ENCODE measurements around the gene PAX3. TPM values are rescaled to one million over a fixed set of nuclear protein-coding genes. Genes with fewer than 3 reads are reported as not detected.

Gene PAX3
- total and polyA plus RNA-seq, 9 of the 15 experiments (the other 6 are each of a cell fraction or from before 2014, with no cell fraction given): not detected

DNA sequence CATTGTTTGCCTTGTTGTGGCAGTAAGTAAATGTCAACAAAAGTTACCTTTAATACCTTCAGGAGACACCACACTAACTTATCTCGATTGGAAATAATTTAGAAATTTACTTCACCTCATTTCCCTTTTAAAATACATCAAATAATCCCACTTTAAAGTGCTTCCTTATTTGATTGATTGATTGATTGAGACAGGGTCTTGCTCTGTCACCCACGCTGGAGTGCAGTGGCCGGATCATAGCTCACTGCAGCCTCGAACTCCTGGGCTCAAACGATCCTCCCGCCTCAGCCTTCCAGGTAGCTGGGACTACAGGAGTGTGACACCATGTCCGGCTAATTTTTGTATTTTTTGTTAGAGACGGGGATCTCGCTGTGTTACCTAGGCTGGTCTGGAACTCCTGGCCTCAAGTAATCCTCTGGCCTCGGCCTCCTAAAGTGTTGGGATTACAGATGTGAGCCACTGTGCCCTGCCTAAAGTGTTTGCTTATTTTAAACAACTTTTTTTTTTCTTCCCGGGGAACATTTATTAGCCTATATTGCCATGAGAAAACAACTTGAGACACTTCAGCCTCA, 12.0 kb upstream of the PAX3 start:
- no peaks in the 10 kb centered on the region for H3K36me3 ChIP-seq (ENCODE audit: control insufficient read depth, insufficient read depth, low read length)
- no peaks in the 10 kb centered on the region; a peak in 1 of 5 replicates for H3K4me1 ChIP-seq (replicated peaks in 1 of 2; ENCODE audit: control insufficient read depth in 2 of 2, insufficient read depth in 2 of 2, low read length in 2 of 2)
- H3K9me3 ChIP-seq (replicated peaks; ENCODE audit: control insufficient read depth, insufficient read depth, low read depth, low read length): no peaks in the 10 kb centered on the region
- in situ Hi-C loops (cut with MboI): loop anchor here (25.0 kb wide), 1 partner anchor 251 kb away; no protein-coding TSS in a partner anchor
- FAIRE-seq (no peak), DNase-seq (ENCODE audit: extremely low read depth in 1 of 4, low spot score in 3 of 4) (no peak), ATAC-seq (no peak)
- H3K27me3 ChIP-seq (ENCODE audit: control insufficient read depth in 2 of 2, insufficient read depth in 2 of 2, low read length in 2 of 2): peaks cover 5 to 32% of the 10 kb centered on the region in 2 experiments; a peak in 3 of 5 replicates
- H4K20me1 ChIP-seq (replicated peaks; ENCODE audit: control insufficient read depth, insufficient read depth, low read length): no peaks in the 10 kb centered on the region
- no peak overlapping the region for H3K9ac ChIP-seq (ENCODE audit: insufficient read depth in 1 of 2, low read depth in 2 of 2, low read length in 2 of 2)
- ChIA-PET CTCF (ENCODE audit: low intra/inter-chr PET ratio) (no interaction called here), POLR2A (no interaction called here)
- no peak overlapping the region for H3K4me3 ChIP-seq
- H3K9me1 ChIP-seq (ENCODE audit: control insufficient read depth, insufficient read depth, low read length): no peaks in the 10 kb centered on the region
- intact Hi-C loops (cut with micrococcal nuclease): no loop called here
- no peak for TF ChIP-seq SAFB2 (IDR thresholded peaks at IDR 0.05; ENCODE audit: borderline replicate concordance, low read depth, low read length, severe bottlenecking)
- no peak for TF ChIP-seq NR1H2 (CRISPR knock-in tag; IDR thresholded peaks at IDR 0.05)
- no peak for TF ChIP-seq ZBTB17 (CRISPR knock-in tag; IDR thresholded peaks at IDR 0.05)
- TF ChIP-seq, protein P1, sequence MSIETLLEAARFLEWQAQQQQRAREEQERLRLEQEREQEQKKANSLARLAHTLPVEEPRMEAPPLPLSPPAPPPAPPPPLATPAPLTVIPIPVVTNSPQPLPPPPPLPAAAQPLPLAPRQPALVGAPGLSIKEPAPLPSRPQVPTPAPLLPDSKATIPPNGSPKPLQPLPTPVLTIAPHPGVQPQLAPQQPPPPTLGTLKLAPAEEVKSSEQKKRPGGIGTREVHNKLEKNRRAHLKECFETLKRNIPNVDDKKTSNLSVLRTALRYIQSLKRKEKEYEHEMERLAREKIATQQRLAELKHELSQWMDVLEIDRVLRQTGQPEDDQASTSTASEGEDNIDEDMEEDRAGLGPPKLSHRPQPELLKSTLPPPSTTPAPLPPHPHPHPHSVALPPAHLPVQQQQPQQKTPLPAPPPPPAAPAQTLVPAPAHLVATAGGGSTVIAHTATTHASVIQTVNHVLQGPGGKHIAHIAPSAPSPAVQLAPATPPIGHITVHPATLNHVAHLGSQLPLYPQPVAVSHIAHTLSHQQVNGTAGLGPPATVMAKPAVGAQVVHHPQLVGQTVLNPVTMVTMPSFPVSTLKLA (conservative IDR thresholded peaks at IDR 0.05): no peak
- no peak for TF ChIP-seq CHD4 (IDR thresholded peaks at IDR 0.05; ENCODE audit: insufficient read depth, insufficient replicate concordance, low read depth, low read length, poor library complexity, severe bottlenecking)
- no peak for TF ChIP-seq PHF8 (IDR thresholded peaks at IDR 0.05; ENCODE audit: borderline replicate concordance, low read length)
- no peak for TF ChIP-seq MXI1 (IDR thresholded peaks at IDR 0.05; ENCODE audit: low read depth, low read length)
- no peak overlapping the region for H3K27ac ChIP-seq (ENCODE audit: extremely low read depth, low read depth, low read length)
- no TSS peak for BruUV-seq (replicated peaks)
- no peaks in the 10 kb centered on the region for H3K79me2 ChIP-seq (ENCODE audit: control insufficient read depth, insufficient read depth, low read length)
- WGBS (ENCODE audit: insufficient coverage, low coverage, missing lambda C conversion rate): 0% methylated on average over 10 of the region's 11 CpGs
- H2AFZ ChIP-seq (ENCODE audit: low read depth, low read length): no peak overlapping the region
- H3K4me2 ChIP-seq (ENCODE audit: insufficient read depth, low read length): no peak overlapping the region
